A549 (cell line): ENCODE results near the gene ZNF92.

Experiments used
- CEBPB ChIP-seq, 2 experiments: fragments of >200 bp in 1 of 2; sonication (Bioruptor Twin) in 1 of 2; formaldehyde crosslinking in 1 of 2; IDR thresholded peaks; 2 replicates each; pipeline ENCODE4 v1.6.1; 2012 to 2016
- EP300 ChIP-seq, 2 experiments: fragments of >200 bp; sonication (Bioruptor Twin); formaldehyde crosslinking; IDR thresholded peaks; 2 replicates in 1 of 2; 3 replicates in 1 of 2; pipeline ENCODE4 v1.6.1; 2016 to 2017
- JUN ChIP-seq, 2 experiments: fragments of >200 bp; sonication (Bioruptor Twin); formaldehyde crosslinking; IDR thresholded peaks; 2 replicates in 1 of 2; 3 replicates in 1 of 2; pipeline ENCODE4 v1.6.1; 2016 to 2017
- MAFK ChIP-seq: fragments of 450-650 bp; IDR thresholded peaks from 2 replicates; pipeline ENCODE4 v1.6.1; 2014; ENCODE audit not compliant: partially characterized antibody
- RNF2 ChIP-seq: fragments of 200-600 bp; sonication (generic); IDR thresholded peaks from 2 replicates; pipeline ENCODE4 v1.6.1; 2016; ENCODE audit warnings: low read depth, mild to moderate bottlenecking, antibody characterized with exemption, moderate library complexity, borderline replicate concordance
- TF ChIP-seq, protein P1 (sequence below): fragments of >200 bp; sonication (Bioruptor Twin); formaldehyde crosslinking; IDR thresholded peaks from 3 replicates; pipeline ENCODE4 v1.5.1; 2016
- TF ChIP-seq, protein P2 (sequence below): fragments of 450-650 bp; IDR thresholded peaks from 2 replicates; pipeline ENCODE4 v1.6.1; 2014; ENCODE audit warnings: antibody characterized with exemption

DNA sequence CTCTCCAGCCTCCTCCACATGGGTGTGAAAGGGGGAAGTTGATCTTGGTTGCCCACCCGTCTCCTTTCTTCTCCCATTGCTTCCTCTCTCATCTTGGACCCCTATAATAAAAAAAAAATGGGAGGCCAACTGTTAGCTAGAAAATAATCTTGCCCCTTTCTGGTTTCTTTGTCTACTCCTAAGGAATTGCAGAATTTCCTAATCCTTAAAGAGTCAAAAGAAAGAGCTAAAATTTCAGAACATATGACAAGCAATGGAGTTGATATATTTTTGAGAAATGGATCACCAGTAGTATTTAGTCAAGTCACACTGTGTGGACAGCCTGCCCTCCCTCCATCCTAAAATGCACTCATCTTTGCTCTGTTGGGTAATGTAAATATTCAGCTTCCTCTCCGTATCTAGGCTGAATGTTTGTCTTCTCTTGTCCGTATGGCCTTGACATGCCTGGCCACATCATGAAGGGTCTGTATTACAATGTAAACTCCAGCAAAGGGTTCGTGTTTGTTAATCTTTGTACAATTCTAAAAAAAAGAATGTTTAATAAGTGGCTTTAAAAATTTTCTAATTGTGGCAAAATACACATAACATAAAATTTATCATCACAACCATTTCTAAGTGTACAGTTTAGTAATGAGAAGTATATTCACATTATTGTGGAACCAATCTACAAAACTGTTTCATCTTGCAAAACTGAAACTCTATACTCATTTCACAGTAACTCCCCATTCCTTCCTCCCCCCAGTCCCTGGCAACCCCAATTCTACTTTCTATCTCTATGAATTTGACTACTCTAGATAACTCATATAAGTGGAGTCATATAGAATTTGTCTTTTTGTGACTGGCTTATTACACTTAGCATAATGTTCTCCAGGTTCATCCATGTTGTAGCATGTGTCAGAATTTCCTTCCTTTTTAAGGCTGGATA is 71.5 kb downstream of the ZNF92 start:
- TF ChIP-seq JUN (IDR thresholded peaks at IDR 0.05) (no peak), CEBPB (IDR thresholded peaks at IDR 0.05) (no peak), EP300 (IDR thresholded peaks at IDR 0.05) (no peak), MAFK (no peak), RNF2 (no peak)
- TF ChIP-seq, protein P1, sequence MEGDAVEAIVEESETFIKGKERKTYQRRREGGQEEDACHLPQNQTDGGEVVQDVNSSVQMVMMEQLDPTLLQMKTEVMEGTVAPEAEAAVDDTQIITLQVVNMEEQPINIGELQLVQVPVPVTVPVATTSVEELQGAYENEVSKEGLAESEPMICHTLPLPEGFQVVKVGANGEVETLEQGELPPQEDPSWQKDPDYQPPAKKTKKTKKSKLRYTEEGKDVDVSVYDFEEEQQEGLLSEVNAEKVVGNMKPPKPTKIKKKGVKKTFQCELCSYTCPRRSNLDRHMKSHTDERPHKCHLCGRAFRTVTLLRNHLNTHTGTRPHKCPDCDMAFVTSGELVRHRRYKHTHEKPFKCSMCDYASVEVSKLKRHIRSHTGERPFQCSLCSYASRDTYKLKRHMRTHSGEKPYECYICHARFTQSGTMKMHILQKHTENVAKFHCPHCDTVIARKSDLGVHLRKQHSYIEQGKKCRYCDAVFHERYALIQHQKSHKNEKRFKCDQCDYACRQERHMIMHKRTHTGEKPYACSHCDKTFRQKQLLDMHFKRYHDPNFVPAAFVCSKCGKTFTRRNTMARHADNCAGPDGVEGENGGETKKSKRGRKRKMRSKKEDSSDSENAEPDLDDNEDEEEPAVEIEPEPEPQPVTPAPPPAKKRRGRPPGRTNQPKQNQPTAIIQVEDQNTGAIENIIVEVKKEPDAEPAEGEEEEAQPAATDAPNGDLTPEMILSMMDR: no peak
- TF ChIP-seq, protein P2, sequence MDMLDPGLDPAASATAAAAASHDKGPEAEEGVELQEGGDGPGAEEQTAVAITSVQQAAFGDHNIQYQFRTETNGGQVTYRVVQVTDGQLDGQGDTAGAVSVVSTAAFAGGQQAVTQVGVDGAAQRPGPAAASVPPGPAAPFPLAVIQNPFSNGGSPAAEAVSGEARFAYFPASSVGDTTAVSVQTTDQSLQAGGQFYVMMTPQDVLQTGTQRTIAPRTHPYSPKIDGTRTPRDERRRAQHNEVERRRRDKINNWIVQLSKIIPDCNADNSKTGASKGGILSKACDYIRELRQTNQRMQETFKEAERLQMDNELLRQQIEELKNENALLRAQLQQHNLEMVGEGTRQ: no peak
